HG03045 (cell line): ENCODE data around the gene EIPR1.
"Not testable (repeated sequence)": the region's sequence is repeated elsewhere in the genome, so short reads cannot be mapped to it uniquely, and the experiment has no call there.

ENCODE experiments used
- ATAC-seq: cut with Tn5 transposase; IDR thresholded peaks from one replicate; pipeline ENCODE4 v1.9.1; 2021; ENCODE audit warnings: mild to moderate bottlenecking, moderate library complexity; ENCODE audit not compliant: unreplicated experiment

Gene EIPR1

DNA sequence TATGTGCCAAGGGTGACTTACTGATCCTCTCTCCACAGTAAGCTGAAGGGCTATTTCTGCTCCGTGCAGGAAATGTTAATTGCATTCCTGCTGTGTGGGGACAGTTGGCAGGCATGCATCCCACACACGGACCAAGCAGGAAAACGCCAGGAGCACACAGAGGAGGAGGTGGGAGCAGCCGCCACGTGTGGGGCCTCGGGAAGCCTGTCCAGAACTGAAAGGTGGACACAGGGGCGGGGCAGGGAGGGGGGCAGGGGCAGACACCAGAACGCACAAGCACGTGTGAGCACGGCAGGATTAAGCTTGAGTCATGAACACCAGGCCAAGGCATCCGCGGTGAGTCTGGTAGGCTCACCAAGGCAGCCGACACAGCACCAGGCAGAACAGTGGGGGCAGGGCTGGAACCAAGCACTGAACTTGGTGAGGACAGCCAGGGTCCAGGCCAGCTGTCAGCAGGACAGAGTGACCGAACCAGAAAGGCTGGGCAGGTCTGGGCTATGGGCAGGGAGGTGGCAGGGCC lies 177.1 kb downstream of the EIPR1 start:
- no peak for ATAC-seq

- ATAC-seq: no peak
Observed at GRCh38 chr2:3199627-3200345, 177.8 kb downstream of the EIPR1 start.

- ATAC-seq: not testable (repeated sequence)
Observed at GRCh38 chr2:3198671-3199192, 178.9 kb downstream of the EIPR1 start.

- ATAC-seq: no peak
Observed at GRCh38 chr2:3198119-3198518, 179.5 kb downstream of the EIPR1 start.

GRCh38 chr2:3197308-3197707 lies 180.3 kb downstream of the EIPR1 start:
- ATAC-seq: no peak

DNA sequence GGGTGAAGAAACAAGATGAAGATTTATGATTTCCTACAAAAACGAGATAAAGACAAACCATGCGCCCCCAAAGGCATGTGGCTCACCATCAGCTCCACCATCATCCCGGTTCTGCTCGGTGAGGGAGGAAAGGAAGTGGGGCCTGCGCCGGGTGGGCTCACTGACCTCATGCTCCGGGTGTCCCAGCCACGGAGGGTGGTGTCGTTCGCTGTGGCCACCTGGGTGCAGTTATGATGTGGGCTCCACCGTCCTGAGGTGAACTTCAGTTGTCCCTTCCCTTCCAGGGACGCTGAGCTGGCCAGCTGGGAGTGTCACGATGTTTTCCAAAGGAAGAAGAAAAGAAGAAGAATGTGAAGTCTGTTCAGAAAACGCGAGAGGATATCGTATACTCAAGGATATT lies 180.9 kb downstream of the EIPR1 start:
- no peak for ATAC-seq

- ATAC-seq: no peak
Observed at GRCh38 chr2:3195641-3196476, 181.8 kb downstream of the EIPR1 start.

DNA sequence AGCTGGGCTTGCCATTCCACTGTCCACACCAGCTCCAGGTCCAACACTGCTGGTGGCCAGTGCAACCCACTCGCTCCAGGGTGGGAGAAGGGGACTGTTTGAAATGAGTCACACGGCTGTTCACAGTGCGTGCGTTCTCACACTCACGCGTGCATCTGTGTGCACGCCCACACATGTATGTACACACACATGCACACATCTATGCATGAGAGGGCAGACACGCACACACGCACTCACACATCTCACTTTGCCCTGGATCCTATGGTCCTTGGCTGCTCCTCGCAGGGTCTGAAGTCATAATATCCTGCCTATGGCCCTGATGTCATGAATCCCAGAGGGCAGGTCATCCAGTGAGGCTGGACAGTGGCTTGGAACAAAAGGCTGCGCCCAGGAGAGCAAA lies 182.8 kb downstream of the EIPR1 start:
- ATAC-seq: no peak

- ATAC-seq: no peak
Observed at GRCh38 chr2:3193443-3194330, 183.9 kb downstream of the EIPR1 start.

- no peak for ATAC-seq
Observed at GRCh38 chr2:3192920-3193319, 184.7 kb downstream of the EIPR1 start.

- ATAC-seq: no peak
Observed at GRCh38 chr2:3192281-3192818, 185.3 kb downstream of the EIPR1 start.

GRCh38 chr2:3189961-3190360 lies 187.7 kb downstream of the EIPR1 start:
- no peak for ATAC-seq

DNA sequence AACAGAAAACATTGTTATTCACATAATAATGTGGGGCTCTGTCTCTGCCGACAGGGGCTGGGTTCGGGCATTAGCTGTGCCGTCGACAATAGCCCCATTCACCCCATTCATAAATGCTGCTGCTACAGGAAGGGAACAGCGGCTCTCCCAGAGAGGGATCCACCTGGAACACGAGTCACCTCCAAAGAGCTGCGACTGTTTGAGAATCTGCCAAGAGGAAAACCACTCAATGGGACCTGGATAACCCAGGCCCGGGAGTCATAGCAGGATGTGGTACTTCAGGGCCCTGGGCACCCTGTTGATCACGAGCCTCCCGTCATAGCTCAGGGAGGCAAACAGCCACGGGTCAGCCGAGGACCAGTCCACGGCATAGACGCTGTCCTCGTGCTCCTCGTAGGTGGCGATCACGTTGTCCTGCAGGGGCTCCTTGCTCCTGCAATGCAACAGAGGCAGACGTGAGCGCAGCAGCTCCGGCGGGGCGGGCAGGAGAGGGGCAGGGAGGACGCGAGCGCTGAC lies 188.5 kb downstream of the EIPR1 start:
- no peak for ATAC-seq

DNA sequence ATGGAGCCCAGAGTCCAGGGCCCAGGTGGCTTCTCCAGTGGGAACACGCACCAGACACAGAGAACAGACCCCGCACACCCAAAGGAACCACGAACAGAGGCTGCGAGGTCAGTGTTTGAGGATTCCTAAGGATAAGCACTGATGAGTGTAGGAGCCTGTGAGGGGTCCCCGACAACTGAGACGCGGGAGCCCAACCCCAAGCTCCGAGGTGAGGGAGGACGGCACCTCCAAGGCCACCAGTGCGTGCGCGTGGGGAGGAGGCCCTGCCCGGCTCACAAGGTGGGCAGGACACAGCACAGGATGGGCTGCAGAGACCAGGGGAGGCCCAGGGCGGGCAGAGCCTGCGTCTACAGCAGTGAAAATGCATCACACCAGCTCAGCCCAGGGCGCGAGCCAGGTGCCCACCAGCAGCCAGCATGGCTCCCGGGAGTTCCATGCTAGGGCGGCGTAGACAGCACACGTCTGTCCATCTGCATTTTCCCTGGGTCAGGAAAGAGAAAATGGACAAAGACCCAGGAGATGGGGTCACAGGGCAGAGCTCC lies 189.1 kb downstream of the EIPR1 start:
- ATAC-seq: no peak

- no peak for ATAC-seq
Observed at GRCh38 chr2:3187467-3187866, 190.2 kb downstream of the EIPR1 start.

GRCh38 chr2:3186766-3187165 lies 190.9 kb downstream of the EIPR1 start:
- ATAC-seq: no peak

- ATAC-seq: no peak
Observed at GRCh38 chr2:3185910-3186309, 191.7 kb downstream of the EIPR1 start.

GRCh38 chr2:3185256-3185655 lies 192.4 kb downstream of the EIPR1 start:
- ATAC-seq: no peak

GRCh38 chr2:3184167-3184566 lies 193.5 kb downstream of the EIPR1 start:
- ATAC-seq: no peak

DNA sequence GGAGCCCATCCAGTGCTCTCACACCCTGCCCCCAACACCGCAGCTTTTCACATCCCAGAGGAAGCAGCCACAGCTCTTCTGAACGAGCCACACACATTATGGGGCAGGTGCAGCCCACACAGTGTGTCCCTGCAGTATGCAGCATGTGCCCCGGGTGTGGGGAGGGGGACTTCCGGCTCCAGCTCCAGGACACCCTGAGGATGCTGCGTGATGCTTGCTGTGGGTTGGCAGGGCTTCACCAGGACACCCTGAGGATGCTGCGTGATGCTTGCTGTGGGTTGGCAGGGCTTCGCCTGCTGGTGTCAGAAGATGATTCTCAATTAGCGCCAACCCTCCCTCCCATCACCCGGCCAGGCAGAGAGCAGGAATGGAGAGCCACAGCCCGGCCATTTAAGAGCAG lies 193.9 kb downstream of the EIPR1 start:
- no peak for ATAC-seq
